SW 1271 (cell line): ENCODE data around the gene LRRC53.

Experiments used
- DNase-seq, 2 experiments: peaks; one replicate each; lab custom pipeline; 2025; lab: John Stamatoyannopoulos, UW

Gene LRRC53

GRCh38 chr1:74512170-74512915 is at the start of gene LRRC53:
TSS of gene LRRC53 (minus strand) at chr1:74512611. CDS start at chr1:74483349, 29,262 bp downstream.
- DNase-seq, result no peak

- no peak for DNase-seq
These were observed 37.5 kb upstream of the LRRC53 start for GRCh38 chr1:74549932-74550331.

- DNase-seq, result no peak
These were observed 36.7 kb upstream of the LRRC53 start for GRCh38 chr1:74548961-74549750.

GRCh38 chr1:74545821-74546220 is 33.4 kb upstream of the LRRC53 start:
- no peak for DNase-seq

- no peak for DNase-seq
These were observed 21.8 kb upstream of the LRRC53 start for GRCh38 chr1:74534241-74534640.

- no peak for DNase-seq
These were observed 19.4 kb upstream of the LRRC53 start for GRCh38 chr1:74531796-74532195.

GRCh38 chr1:74530892-74531291 is 18.5 kb upstream of the LRRC53 start:
- no peak for DNase-seq

- no peak for DNase-seq
These were observed 15.7 kb upstream of the LRRC53 start for GRCh38 chr1:74528123-74528522.

- DNase-seq, result no peak
These were observed 14.3 kb upstream of the LRRC53 start for GRCh38 chr1:74526708-74527107.

GRCh38 chr1:74523873-74524480 is 11.6 kb upstream of the LRRC53 start:
- DNase-seq, result no peak

GRCh38 chr1:74522148-74522547 is 9.7 kb upstream of the LRRC53 start:
- DNase-seq, result no peak

- DNase-seq, result no peak
These were observed 5.2 kb upstream of the LRRC53 start for GRCh38 chr1:74517599-74518051.

- DNase-seq, result no peak
These were observed 1.2 kb upstream of the LRRC53 start for GRCh38 chr1:74513411-74514300.

GRCh38 chr1:74508449-74508848 is 4.0 kb downstream of the LRRC53 start:
- DNase-seq, result no peak

- DNase-seq, result no peak
These were observed 6.3 kb downstream of the LRRC53 start for GRCh38 chr1:74505928-74506710.

GRCh38 chr1:74504933-74505512 is 7.4 kb downstream of the LRRC53 start:
- no peak for DNase-seq

- DNase-seq, result peak in 1 of 2 experiments; percentile 25
These were observed 8.1 kb downstream of the LRRC53 start for GRCh38 chr1:74504125-74504932.

GRCh38 chr1:74502858-74503257 is 9.6 kb downstream of the LRRC53 start:
- no peak for DNase-seq

- no peak for DNase-seq
These were observed 10.0 kb downstream of the LRRC53 start for GRCh38 chr1:74502432-74502831.

GRCh38 chr1:74498901-74499300 is 13.5 kb downstream of the LRRC53 start:
- DNase-seq, result no peak
